ENCODE data around the gene CASP9. TPM values are rescaled to one million over a fixed set of nuclear protein-coding genes. Genes with fewer than 3 reads are reported as not detected.

Gene CASP9
- total RNA-seq, 1 experiment from 2014 or later = 13.5 TPM

- POLR2A ChIA-PET = no interaction called here
- H3K27ac Mint-ChIP-seq = no peak overlapping the region
- H3K9me3 Mint-ChIP-seq = no peaks in the 10 kb centered on the region
- H3K4me3 Mint-ChIP-seq = no peak overlapping the region
- H3K4me1 Mint-ChIP-seq = no peaks in the 10 kb centered on the region
- no peaks in the 10 kb centered on the region for H3K27me3 Mint-ChIP-seq (ENCODE audit: low read depth)
- CTCF ChIA-PET = interaction anchor here (1.7 kb wide), 1 partner anchor 170 kb away, joined by 8 read pairs; no protein-coding TSS in a partner anchor
- no peak for ATAC-seq
- no peak for TF ChIP-seq OVOL2 (CRISPR knock-in tag; IDR thresholded peaks at IDR 0.05; ENCODE audit: borderline replicate concordance)
- no peak for TF ChIP-seq IRF2 (CRISPR knock-in tag; IDR thresholded peaks at IDR 0.05; ENCODE audit: borderline replicate concordance, low read depth)
- no peak for TF ChIP-seq JAZF1 (CRISPR knock-in tag; IDR thresholded peaks at IDR 0.05)
- TF ChIP-seq ELF4 (CRISPR knock-in tag; IDR thresholded peaks at IDR 0.05; ENCODE audit: low read depth) = no peak
- no peak for TF ChIP-seq SOX15 (CRISPR knock-in tag; IDR thresholded peaks at IDR 0.05)
- no peak for TF ChIP-seq HMGXB4 (CRISPR knock-in tag; IDR thresholded peaks at IDR 0.05)
- TF ChIP-seq ZNF121 (CRISPR knock-in tag; IDR thresholded peaks at IDR 0.05) = no peak
- TF ChIP-seq GRHL2 (CRISPR knock-in tag; IDR thresholded peaks at IDR 0.05; ENCODE audit: insufficient replicate concordance, severe bottlenecking) = no peak
- no peak for TF ChIP-seq ZNF671 (CRISPR knock-in tag; IDR thresholded peaks at IDR 0.05)
- TF ChIP-seq CBFB (CRISPR knock-in tag; IDR thresholded peaks at IDR 0.05; ENCODE audit: low read depth) = no peak
- TF ChIP-seq TEAD1 (CRISPR knock-in tag; IDR thresholded peaks at IDR 0.05) = no peak
- TF ChIP-seq ZNF317 (CRISPR knock-in tag; IDR thresholded peaks at IDR 0.05; ENCODE audit: borderline replicate concordance, low read depth) = no peak
- TF ChIP-seq ZNF396 (CRISPR knock-in tag; IDR thresholded peaks at IDR 0.05; ENCODE audit: borderline replicate concordance) = no peak
- H3K36me3 Mint-ChIP-seq = peaks cover 31% of the 10 kb centered on the region
- DNase-seq (ENCODE audit: low spot score) = no peak
Measured at GRCh38 chr1:15571266-15571665, 47.3 kb upstream of the CASP9 start.

GRCh38 chr1:15570861-15571260 is 46.8 kb upstream of the CASP9 start:
- Mint-ChIP-seq H3K27ac (no peak overlapping the region), H3K4me1 (no peaks in the 10 kb centered on the region), H3K36me3 (peaks cover 35% of the 10 kb centered on the region), H3K27me3 (ENCODE audit: low read depth) (no peaks in the 10 kb centered on the region), H3K9me3 (no peaks in the 10 kb centered on the region), H3K4me3 (no peak overlapping the region)
- ATAC-seq = no peak
- ChIA-PET CTCF (no interaction called here), POLR2A (no interaction called here)
- TF ChIP-seq E2F1 (CRISPR knock-in tag; IDR thresholded peaks at IDR 0.05) (no peak), ATF3 (CRISPR knock-in tag; conservative IDR thresholded peaks at IDR 0.05) (no peak), ETV6 (CRISPR knock-in tag; IDR thresholded peaks at IDR 0.05) (no peak), ATF2 (CRISPR knock-in tag; IDR thresholded peaks at IDR 0.05; ENCODE audit: borderline replicate concordance, low read depth) (no peak), STAT6 (CRISPR knock-in tag; conservative IDR thresholded peaks at IDR 0.05; ENCODE audit: low read depth) (no peak), SOX15 (CRISPR knock-in tag; IDR thresholded peaks at IDR 0.05) (no peak), FOXK1 (CRISPR knock-in tag; IDR thresholded peaks at IDR 0.05) (no peak), ZMAT4 (CRISPR knock-in tag; IDR thresholded peaks at IDR 0.05) (no peak), CDX4 (CRISPR knock-in tag; IDR thresholded peaks at IDR 0.05; ENCODE audit: borderline replicate concordance) (no peak), NR3C1 (CRISPR knock-in tag; conservative IDR thresholded peaks at IDR 0.05; ENCODE audit: low read depth) (no peak), TEAD1 (CRISPR knock-in tag; IDR thresholded peaks at IDR 0.05) (no peak), GABPB1 (CRISPR knock-in tag; IDR thresholded peaks at IDR 0.05) (no peak), NR2C2 (CRISPR knock-in tag; IDR thresholded peaks at IDR 0.05) (no peak), IRF2 (CRISPR knock-in tag; IDR thresholded peaks at IDR 0.05; ENCODE audit: borderline replicate concordance, low read depth) (no peak)
- no peak for DNase-seq (ENCODE audit: low spot score)
